Vagina (tissue), 2 donors: ENCODE results near the gene CLEC18C. TPM values are rescaled to one million over a fixed set of nuclear protein-coding genes. Genes with fewer than 3 reads are reported as not detected.
"Not testable (repeated sequence)": the region's sequence is repeated elsewhere in the genome, so short reads cannot be mapped to it uniquely, and the experiment has no call there.

Experiments
- DNase-seq, 2 donors: peaks; one replicate each; pipeline ENCODE4 v3.0.0-alpha.2; 2017; ENCODE audit errors: extremely low spot score in 2 of 2
- H3K27ac ChIP-seq: fragments of 200-600 bp; sonication (generic); one replicate; pipeline ENCODE4 v1.5.1; 2019
- H3K27me3 ChIP-seq: fragments of 200-600 bp; sonication (generic); one replicate; pipeline ENCODE4 v1.5.1; 2019
- H3K36me3 ChIP-seq, 2 donors: fragments of 200-600 bp; sonication (generic); one replicate each; pipeline ENCODE4 v1.5.1; 2017 to 2019
- H3K4me1 ChIP-seq: fragments of 200-600 bp; sonication (generic); one replicate; pipeline ENCODE4 v1.5.1; 2019
- H3K4me3 ChIP-seq, 2 donors: fragments of 200-600 bp; sonication (generic); 1 replicate in 1 of 2; 2 replicates in 1 of 2; pipeline ENCODE4 v1.5.1; 2016 to 2019
- H3K9me3 ChIP-seq: fragments of 200-600 bp; sonication (generic); one replicate; pipeline ENCODE4 v1.5.1; 2019
- CTCF ChIP-seq, 3 experiments: fragments of 450-650 bp in 2 of 3; fragments of 200-600 bp in 1 of 3; sonication (generic) in 1 of 3; IDR thresholded peaks; one replicate each; pipeline ENCODE4 v1.5.1; 2017 to 2019; ENCODE audit warnings: antibody characterized with exemption in 3 of 3, mild to moderate bottlenecking in 2 of 3, moderate library complexity in 2 of 3
- POLR2A ChIP-seq, 2 donors: fragments of 450-650 bp; IDR thresholded peaks; one replicate each; pipeline ENCODE4 v1.6.1; 2017; ENCODE audit warnings: antibody characterized with exemption in 2 of 2, mild to moderate bottlenecking in 2 of 2, moderate library complexity in 2 of 2
- POLR2AphosphoS5 ChIP-seq, 2 donors: sonication (generic); formaldehyde crosslinking; IDR thresholded peaks; one replicate each; pipeline ENCODE4 v1.9.0; 2017; ENCODE audit warnings: antibody characterized with exemption in 2 of 2, mild to moderate bottlenecking in 2 of 2, low read depth in 1 of 2; ENCODE audit not compliant: insufficient read depth in 1 of 2
- intact Hi-C: fragments of 100-400 bp; cut with DNase I; formaldehyde crosslinking; loops from one replicate; pipeline ENCODE4 v1.15.1; 2023
- total RNA-seq: library from RNA; depleted of rRNA; stranded (reverse); fragments of >200 nt; gene quantifications from one replicate; pipeline ENCODE4 v1.2.3, GENCODE V29; 2016

CLEC18C gene
- total RNA-seq, 1 donor from 2014 or later: 8.1 TPM

GRCh38 chr16:70151391-70151790, 22.2 kb upstream of the CLEC18C start:
- Histone ChIP-seq H3K4me1 (no peaks in the 10 kb centered on the region), H3K4me3 (no peak overlapping the region), H3K27me3 (no peaks in the 10 kb centered on the region), H3K36me3 (peaks cover 0 to 79% of the 10 kb centered on the region in 2 donors), H3K27ac (no peak overlapping the region), H3K9me3 (no peaks in the 10 kb centered on the region)
- no peak for TF ChIP-seq POLR2A (IDR thresholded peaks at IDR 0.05)
- no peak for TF ChIP-seq POLR2AphosphoS5 (IDR thresholded peaks at IDR 0.05; ENCODE audit: insufficient read depth in 1 of 2, low read depth in 1 of 2)
- DNase-seq: no peak
- intact Hi-C loops: no loop called here

- H3K4me1 ChIP-seq: no peaks in the 10 kb centered on the region
- no peak for TF ChIP-seq CTCF (IDR thresholded peaks at IDR 0.05)
- no peak for TF ChIP-seq POLR2AphosphoS5 (IDR thresholded peaks at IDR 0.05; ENCODE audit: insufficient read depth in 1 of 2, low read depth in 1 of 2)
- no peak for TF ChIP-seq POLR2A (IDR thresholded peaks at IDR 0.05)
- H3K27ac ChIP-seq: no peak overlapping the region
- intact Hi-C loops: no loop called here
- H3K36me3 ChIP-seq: peaks cover 0 to 85% of the 10 kb centered on the region in 2 donors
- H3K27me3 ChIP-seq: no peaks in the 10 kb centered on the region
- no peak overlapping the region for H3K4me3 ChIP-seq
- no peaks in the 10 kb centered on the region for H3K9me3 ChIP-seq
- DNase-seq: no peak
Observed at GRCh38 chr16:70151941-70152509, 21.6 kb upstream of the CLEC18C start.

DNA sequence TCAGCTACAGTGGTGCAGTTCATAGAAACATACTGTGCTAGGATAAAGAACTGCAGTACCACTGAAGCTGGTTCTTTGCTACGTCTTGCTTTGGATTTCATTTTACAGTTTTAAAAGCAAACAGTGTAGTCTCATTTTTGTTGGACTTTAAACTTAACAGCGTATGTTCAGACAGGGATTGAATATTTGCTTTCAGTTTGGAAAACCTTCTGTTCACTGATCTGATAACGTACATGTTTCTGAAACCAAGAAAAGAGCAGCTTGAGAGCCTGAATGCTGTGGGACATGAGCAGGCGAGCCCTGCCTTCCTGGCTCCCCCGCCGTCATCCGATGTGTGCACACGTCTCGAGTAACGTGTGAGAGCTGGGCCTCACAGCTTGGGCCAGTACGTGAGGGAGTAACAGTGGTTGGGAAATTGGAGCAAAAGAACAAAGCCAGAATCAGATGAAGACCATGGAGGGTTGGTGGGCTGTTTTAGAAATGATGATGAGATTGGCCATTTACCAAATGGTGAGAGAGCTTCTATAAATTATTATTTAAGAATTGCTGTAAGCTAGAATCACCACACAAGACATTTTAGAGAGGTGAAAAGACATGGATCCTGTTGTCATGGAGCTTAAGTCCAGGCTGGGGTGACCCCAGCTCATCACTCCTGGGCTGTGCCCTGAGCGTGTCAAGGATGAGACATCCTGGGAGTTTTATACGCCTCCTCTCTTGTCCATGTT, 20.8 kb upstream of the CLEC18C start:
- TF ChIP-seq CTCF (IDR thresholded peaks at IDR 0.05): no peak
- no peak for TF ChIP-seq POLR2AphosphoS5 (IDR thresholded peaks at IDR 0.05; ENCODE audit: insufficient read depth in 1 of 2, low read depth in 1 of 2)
- no peak for TF ChIP-seq POLR2A (IDR thresholded peaks at IDR 0.05)
- intact Hi-C loops: no loop called here
- no peak for DNase-seq

GRCh38 chr16:70154736-70155135, 18.9 kb upstream of the CLEC18C start:
- intact Hi-C loops, H3K4me3 ChIP-seq, DNase-seq, H3K9me3 ChIP-seq, H3K4me1 ChIP-seq, H3K27me3 ChIP-seq, H3K27ac ChIP-seq: not testable (repeated sequence)
- H3K36me3 ChIP-seq: peaks cover 0 to 96% of the 10 kb centered on the region in 2 donors

More for the DNA sequence above, 20.8 kb upstream of the CLEC18C start:
- H3K9me3 ChIP-seq: no peaks in the 10 kb centered on the region
- H3K36me3 ChIP-seq: peaks cover 0 to 92% of the 10 kb centered on the region in 2 donors
- no peak overlapping the region for H3K27ac ChIP-seq
- H3K27me3 ChIP-seq: no peaks in the 10 kb centered on the region
- no peak overlapping the region for H3K4me3 ChIP-seq
- H3K4me1 ChIP-seq: no peaks in the 10 kb centered on the region

DNA sequence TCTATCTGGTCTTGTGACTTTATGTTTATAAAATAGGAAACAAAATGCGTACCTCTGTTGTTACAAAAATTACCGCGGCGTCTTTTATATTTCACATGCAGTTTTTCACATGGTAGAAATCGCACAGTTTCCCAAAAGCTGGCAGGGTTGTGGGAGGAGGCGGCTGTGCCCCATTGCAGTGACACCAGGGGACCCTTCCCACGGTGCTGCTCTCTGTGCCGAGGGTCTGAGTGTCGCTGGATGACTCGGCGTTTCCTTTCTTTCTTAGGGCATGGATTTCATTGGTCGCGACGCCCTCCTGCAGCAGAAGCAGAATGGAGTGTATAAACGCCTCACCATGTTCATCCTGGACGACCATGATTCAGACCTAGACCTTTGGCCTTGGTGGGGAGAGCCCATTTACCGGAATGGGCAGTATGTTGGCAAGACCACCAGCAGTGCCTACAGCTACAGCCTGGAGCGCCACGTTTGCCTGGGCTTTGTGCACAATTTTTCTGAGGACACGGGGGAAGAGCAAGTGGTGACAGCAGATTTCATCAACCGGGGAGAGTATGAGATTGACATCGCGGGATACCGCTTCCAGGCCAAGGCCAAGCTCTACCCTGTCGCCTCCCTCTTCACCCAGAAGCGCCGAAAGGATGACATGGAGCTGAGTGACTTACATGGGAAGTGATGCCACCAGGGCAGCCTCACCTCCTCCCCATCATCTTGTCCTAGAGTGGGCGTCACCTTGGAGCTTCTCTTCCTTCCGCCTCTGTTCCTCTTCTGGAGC, 17.2 kb upstream of the CLEC18C start:
- H3K27ac ChIP-seq: no peak overlapping the region
- no peak for DNase-seq
- H3K27me3 ChIP-seq: no peaks in the 10 kb centered on the region
- TF ChIP-seq POLR2AphosphoS5 (IDR thresholded peaks at IDR 0.05; ENCODE audit: insufficient read depth in 1 of 2, low read depth in 1 of 2) (no peak), POLR2A (IDR thresholded peaks at IDR 0.05) (no peak), CTCF (IDR thresholded peaks at IDR 0.05) (no peak)
- no peaks in the 10 kb centered on the region for H3K4me1 ChIP-seq
- no peak overlapping the region for H3K4me3 ChIP-seq
- peaks cover 0 to 92% of the 10 kb centered on the region in 2 donors for H3K36me3 ChIP-seq
- intact Hi-C loops: no loop called here
- no peaks in the 10 kb centered on the region for H3K9me3 ChIP-seq
